ENCODE measurements around the gene BTD. TPM values are rescaled to one million over a fixed set of nuclear protein-coding genes. Genes with fewer than 3 reads are reported as not detected.

Gene BTD
- total and polyA plus RNA-seq, 2 experiments from 2014 or later = 17.8 to 20.0 TPM

DNA sequence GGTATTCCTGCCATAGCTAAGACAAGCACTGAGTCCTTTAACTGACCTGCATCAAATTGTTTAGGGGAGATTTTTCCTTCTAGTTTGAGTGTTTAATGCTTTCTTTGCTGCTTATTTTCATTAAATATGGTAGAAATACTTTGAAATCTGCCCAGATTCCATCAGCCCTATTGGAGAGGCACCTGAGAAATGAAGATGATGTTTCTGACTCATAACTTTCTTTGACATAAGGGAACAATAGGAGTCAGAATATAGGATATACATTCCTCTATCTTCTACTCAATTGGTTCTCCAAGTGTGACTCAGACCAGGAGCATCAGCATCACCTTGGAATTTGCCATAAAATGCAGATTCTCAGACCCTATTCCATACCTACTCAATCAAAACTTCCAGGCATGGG lies 27.4 kb downstream of the BTD start (continued):
- TF ChIP-seq, protein P1, sequence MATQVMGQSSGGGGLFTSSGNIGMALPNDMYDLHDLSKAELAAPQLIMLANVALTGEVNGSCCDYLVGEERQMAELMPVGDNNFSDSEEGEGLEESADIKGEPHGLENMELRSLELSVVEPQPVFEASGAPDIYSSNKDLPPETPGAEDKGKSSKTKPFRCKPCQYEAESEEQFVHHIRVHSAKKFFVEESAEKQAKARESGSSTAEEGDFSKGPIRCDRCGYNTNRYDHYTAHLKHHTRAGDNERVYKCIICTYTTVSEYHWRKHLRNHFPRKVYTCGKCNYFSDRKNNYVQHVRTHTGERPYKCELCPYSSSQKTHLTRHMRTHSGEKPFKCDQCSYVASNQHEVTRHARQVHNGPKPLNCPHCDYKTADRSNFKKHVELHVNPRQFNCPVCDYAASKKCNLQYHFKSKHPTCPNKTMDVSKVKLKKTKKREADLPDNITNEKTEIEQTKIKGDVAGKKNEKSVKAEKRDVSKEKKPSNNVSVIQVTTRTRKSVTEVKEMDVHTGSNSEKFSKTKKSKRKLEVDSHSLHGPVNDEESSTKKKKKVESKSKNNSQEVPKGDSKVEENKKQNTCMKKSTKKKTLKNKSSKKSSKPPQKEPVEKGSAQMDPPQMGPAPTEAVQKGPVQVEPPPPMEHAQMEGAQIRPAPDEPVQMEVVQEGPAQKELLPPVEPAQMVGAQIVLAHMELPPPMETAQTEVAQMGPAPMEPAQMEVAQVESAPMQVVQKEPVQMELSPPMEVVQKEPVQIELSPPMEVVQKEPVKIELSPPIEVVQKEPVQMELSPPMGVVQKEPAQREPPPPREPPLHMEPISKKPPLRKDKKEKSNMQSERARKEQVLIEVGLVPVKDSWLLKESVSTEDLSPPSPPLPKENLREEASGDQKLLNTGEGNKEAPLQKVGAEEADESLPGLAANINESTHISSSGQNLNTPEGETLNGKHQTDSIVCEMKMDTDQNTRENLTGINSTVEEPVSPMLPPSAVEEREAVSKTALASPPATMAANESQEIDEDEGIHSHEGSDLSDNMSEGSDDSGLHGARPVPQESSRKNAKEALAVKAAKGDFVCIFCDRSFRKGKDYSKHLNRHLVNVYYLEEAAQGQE (IDR thresholded peaks at IDR 0.05; ENCODE audit: unreplicated experiment) = no peak
- TF ChIP-seq, protein P2, sequence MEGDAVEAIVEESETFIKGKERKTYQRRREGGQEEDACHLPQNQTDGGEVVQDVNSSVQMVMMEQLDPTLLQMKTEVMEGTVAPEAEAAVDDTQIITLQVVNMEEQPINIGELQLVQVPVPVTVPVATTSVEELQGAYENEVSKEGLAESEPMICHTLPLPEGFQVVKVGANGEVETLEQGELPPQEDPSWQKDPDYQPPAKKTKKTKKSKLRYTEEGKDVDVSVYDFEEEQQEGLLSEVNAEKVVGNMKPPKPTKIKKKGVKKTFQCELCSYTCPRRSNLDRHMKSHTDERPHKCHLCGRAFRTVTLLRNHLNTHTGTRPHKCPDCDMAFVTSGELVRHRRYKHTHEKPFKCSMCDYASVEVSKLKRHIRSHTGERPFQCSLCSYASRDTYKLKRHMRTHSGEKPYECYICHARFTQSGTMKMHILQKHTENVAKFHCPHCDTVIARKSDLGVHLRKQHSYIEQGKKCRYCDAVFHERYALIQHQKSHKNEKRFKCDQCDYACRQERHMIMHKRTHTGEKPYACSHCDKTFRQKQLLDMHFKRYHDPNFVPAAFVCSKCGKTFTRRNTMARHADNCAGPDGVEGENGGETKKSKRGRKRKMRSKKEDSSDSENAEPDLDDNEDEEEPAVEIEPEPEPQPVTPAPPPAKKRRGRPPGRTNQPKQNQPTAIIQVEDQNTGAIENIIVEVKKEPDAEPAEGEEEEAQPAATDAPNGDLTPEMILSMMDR (conservative IDR thresholded peaks at IDR 0.05; ENCODE audit: low read depth in 2 of 2) = no peak
- TF ChIP-seq ZNF331 (CRISPR knock-in tag; IDR thresholded peaks at IDR 0.05; ENCODE audit: low read depth) (no peak), NANOG (IDR thresholded peaks at IDR 0.05; ENCODE audit: borderline replicate concordance) (no peak), EZH2 (IDR thresholded peaks at IDR 0.05; ENCODE audit: low read depth, unreplicated experiment) (no peak), JUNB (IDR thresholded peaks at IDR 0.05; ENCODE audit: unreplicated experiment) (no peak)

DNA sequence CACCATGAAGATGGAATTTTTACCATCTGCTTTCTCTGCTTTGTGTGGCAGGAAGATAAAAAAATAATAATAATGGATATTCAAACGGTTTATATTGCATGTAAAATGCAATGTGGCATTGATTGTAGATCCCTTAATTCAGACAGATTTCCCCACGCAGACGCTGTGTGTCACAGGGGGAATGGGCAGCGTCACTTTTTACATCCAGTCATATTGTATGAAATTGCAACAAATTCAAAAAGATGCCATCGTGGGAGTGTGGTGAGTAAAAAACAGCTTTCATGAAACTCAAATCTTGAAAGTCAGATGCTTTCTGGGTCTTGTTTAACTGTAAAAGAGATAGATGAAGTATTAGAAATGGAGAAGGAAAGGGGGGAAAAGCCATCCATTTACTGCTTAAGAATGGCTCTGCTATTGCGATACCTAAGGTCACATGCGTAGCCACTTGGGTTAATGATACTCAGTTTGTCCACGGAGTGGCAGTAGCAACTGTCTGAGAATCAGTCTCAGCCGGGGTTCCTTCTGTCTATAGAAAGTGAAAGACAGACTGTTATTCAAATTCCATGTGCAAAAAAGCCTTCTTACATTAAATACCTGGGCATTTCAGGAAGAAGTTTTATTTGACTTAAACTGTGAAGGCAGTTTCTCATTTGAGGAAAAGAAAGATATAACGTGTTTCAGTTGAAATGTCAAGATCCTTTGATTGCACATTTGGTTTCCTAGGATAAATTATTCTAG lies 28.5 kb downstream of the BTD start:
- Histone ChIP-seq H3F3A (replicated peaks; ENCODE audit: low read depth) (no peaks in the 10 kb centered on the region), H3K79me2 (replicated peaks; ENCODE audit: insufficient read depth) (no peaks in the 10 kb centered on the region), H3K36me3 (ENCODE audit: insufficient read depth) (no peaks in the 10 kb centered on the region), H3K9me2 (ENCODE audit: insufficient read depth) (no peaks in the 10 kb centered on the region), H3K4me3 (no peak overlapping the region), H3K27ac (ENCODE audit: low read depth) (no peak overlapping the region), H4K20me1 (replicated peaks; ENCODE audit: insufficient read depth) (no peaks in the 10 kb centered on the region), H3K4me1 (ENCODE audit: insufficient read depth) (peaks cover 47% of the 10 kb centered on the region), H2AFZ (no peak overlapping the region), H3K27me3 (ENCODE audit: insufficient read depth) (no peaks in the 10 kb centered on the region), H3K4me2 (no peak overlapping the region)
- no peaks in the 10 kb centered on the region for H3K9me3 Mint-ChIP-seq
- ATAC-seq (peak; percentile 75), DNase-seq (ENCODE audit: low spot score) (peak; percentile 92)
- H3K4me3 Mint-ChIP-seq = no peak overlapping the region
- H3K27ac Mint-ChIP-seq = no peak overlapping the region; the same call in 1 of the 2 replicates
- peaks cover 50% of the 10 kb centered on the region for H3K4me1 Mint-ChIP-seq
- TF ChIP-seq JUNB (IDR thresholded peaks at IDR 0.05; ENCODE audit: unreplicated experiment) (no peak), NANOG (IDR thresholded peaks at IDR 0.05; ENCODE audit: borderline replicate concordance) (no peak)
- TF ChIP-seq, protein P2 (conservative IDR thresholded peaks at IDR 0.05; ENCODE audit: low read depth in 2 of 2) = peak; percentile 68 to 76
- no peaks in the 10 kb centered on the region for H3K36me3 Mint-ChIP-seq (ENCODE audit: low read depth)
- peaks cover 5% of the 10 kb centered on the region for H3K27me3 Mint-ChIP-seq (ENCODE audit: insufficient read depth, low read depth, poor library complexity)
